ENCODE results near the gene UFC1. TPM values are rescaled to one million over a fixed set of nuclear protein-coding genes. Genes with fewer than 3 reads are reported as not detected.

The UFC1 gene
- total and polyA plus RNA-seq, 2 of the 13 experiments (the other 11 are each of a cell fraction or from before 2014, with no cell fraction given): 72.8 to 85.2 TPM

GRCh38 chr1:161131523-161132409, 22.0 kb upstream of the UFC1 start (continued):
- TF ChIP-seq ARNT2 (CRISPR knock-in tag; IDR thresholded peaks at IDR 0.05; ENCODE audit: low read depth): peak; percentile 30; the same call in 1 of the 2 replicates
- TF ChIP-seq RFX3 (CRISPR knock-in tag; IDR thresholded peaks at IDR 0.05): no peak
- no peak for TF ChIP-seq TFE3 (CRISPR knock-in tag; IDR thresholded peaks at IDR 0.05)
- TF ChIP-seq ZNF629 (CRISPR knock-in tag; conservative IDR thresholded peaks at IDR 0.05): no peak
- TF ChIP-seq KAT8 (CRISPR knock-in tag; IDR thresholded peaks at IDR 0.05): no peak
- TF ChIP-seq ZNF407 (CRISPR knock-in tag; IDR thresholded peaks at IDR 0.05; ENCODE audit: not compliant biosample characterization): no peak
- no peak for TF ChIP-seq ZNF230 (CRISPR knock-in tag; IDR thresholded peaks at IDR 0.05)
- peak; percentile 37; the same call in 1 of the 2 replicates for TF ChIP-seq TBX3 (IDR thresholded peaks at IDR 0.05; ENCODE audit: borderline replicate concordance)
- no peak for TF ChIP-seq TOPORS (CRISPR knock-in tag; IDR thresholded peaks at IDR 0.05)
- no peak for TF ChIP-seq IKZF1 (IDR thresholded peaks at IDR 0.05)

Measured in HepG2 (cell line).